Fibroblast of villous mesenchyme (primary cell): ENCODE results near the gene KIRREL3. TPM values are rescaled to one million over a fixed set of nuclear protein-coding genes. Genes with fewer than 3 reads are reported as not detected.

Experiments used
- DNase-seq: peaks from one replicate; pipeline ENCODE4 v3.0.0-alpha.2; 2010; ENCODE audit warnings: low read depth
- H3K4me3 ChIP-seq: 2 replicates; pipeline ENCODE4 v1.5.1; 2011; ENCODE audit warnings: low read depth, mild to moderate bottlenecking, low read length
- CTCF ChIP-seq: IDR thresholded peaks from 2 replicates; pipeline ENCODE4 v1.5.1; 2012; ENCODE audit warnings: low read depth, mild to moderate bottlenecking, low read length; ENCODE audit not compliant: insufficient read depth
- total RNA-seq: library from RNA; depleted of rRNA; stranded (reverse); fragments of >200 nt; gene quantifications from 2 replicates; pipeline ENCODE4 v1.2.3, GENCODE V29; 2012

Gene KIRREL3
- total RNA-seq, 1 donor, result 9.9 TPM

GRCh38 chr11:126624506-126624905 is 376.1 kb downstream of the KIRREL3 start:
- no peak for DNase-seq
- no peak overlapping the region for H3K4me3 ChIP-seq
- no peak for TF ChIP-seq CTCF

GRCh38 chr11:126619516-126619915 is 381.1 kb downstream of the KIRREL3 start:
- no peak overlapping the region for H3K4me3 ChIP-seq
- no peak for DNase-seq
- TF ChIP-seq CTCF, result no peak

DNA sequence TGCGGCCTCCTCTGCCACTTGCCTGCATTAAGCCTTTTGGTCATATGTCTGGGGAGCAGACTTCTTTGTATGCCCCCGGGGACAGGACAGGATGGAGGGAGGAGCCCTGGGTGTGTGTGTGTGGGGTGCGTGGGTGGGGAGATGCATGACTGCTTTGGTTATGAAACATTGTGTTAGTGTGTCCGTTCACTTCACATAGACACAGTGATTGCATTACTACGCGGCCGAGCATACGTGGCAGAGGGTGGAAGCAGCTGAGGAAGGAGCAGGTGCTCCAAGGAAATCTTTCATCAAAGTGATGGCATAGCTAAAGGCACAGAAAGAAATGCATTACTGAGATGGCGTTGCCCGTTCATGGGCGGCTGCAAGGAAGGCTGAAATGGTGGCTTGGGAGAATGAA is 384.7 kb downstream of the KIRREL3 start:
- TF ChIP-seq CTCF, result no peak
- no peak overlapping the region for H3K4me3 ChIP-seq
- no peak for DNase-seq

- H3K4me3 ChIP-seq, result no peak overlapping the region
- no peak for TF ChIP-seq CTCF
- DNase-seq, result no peak
Measured at GRCh38 chr11:126613272-126613671, 387.3 kb downstream of the KIRREL3 start.

GRCh38 chr11:126612671-126613070 is 387.9 kb downstream of the KIRREL3 start:
- DNase-seq, result no peak

GRCh38 chr11:126611438-126611837 is 389.1 kb downstream of the KIRREL3 start:
- DNase-seq, result no peak
- TF ChIP-seq CTCF, result no peak
- H3K4me3 ChIP-seq, result no peak overlapping the region

More at GRCh38 chr11:126612671-126613070, 387.9 kb downstream of the KIRREL3 start:
- no peak for TF ChIP-seq CTCF
- no peak overlapping the region for H3K4me3 ChIP-seq

DNA sequence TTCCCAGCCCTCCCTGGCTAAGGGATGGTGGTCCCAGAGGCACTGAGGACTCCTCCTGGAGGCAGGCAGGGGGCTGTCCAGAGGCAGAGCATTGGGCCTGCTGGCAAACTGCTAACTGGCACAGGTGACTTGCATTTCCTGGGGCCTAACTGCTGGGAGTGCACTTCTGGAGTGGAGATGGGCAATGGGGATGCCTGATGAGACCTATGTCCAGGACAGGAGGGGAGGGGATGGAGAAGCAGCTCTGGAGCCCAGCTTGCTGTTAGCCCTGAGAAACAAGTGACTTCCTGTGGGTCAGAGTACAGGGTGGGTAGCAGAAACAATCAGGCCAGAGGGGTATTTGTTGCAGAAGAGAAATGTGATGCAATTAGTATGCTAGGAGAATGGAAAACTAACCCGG is 391.9 kb downstream of the KIRREL3 start:
- no peak overlapping the region for H3K4me3 ChIP-seq
- no peak for TF ChIP-seq CTCF
- no peak for DNase-seq
